ENCODE measurements around the gene PDGFRB.

- TF ChIP-seq CTCF (IDR thresholded peaks at IDR 0.05) (no peak), POLR2A (IDR thresholded peaks at IDR 0.05) (no peak)
Measured at GRCh38 chr5:150126921-150127265, 28.8 kb downstream of the PDGFRB start.
